GM18907 (cell line): ENCODE data around the gene MYO7A.

Experiments used
- ATAC-seq: cut with Tn5 transposase; IDR thresholded peaks from one replicate; pipeline ENCODE4 v1.9.1; 2021; ENCODE audit warnings: mild to moderate bottlenecking, moderate library complexity; ENCODE audit not compliant: unreplicated experiment

The MYO7A gene

GRCh38 chr11:77211040-77211451 is 83.0 kb downstream of the MYO7A start:
- ATAC-seq, result no peak

- ATAC-seq, result no peak
Measured at GRCh38 chr11:77211594-77212251, 83.7 kb downstream of the MYO7A start.

GRCh38 chr11:77212314-77213007 is 84.4 kb downstream of the MYO7A start:
- no peak for ATAC-seq

- ATAC-seq, result no peak
Measured at GRCh38 chr11:77213029-77213579, 85.1 kb downstream of the MYO7A start.

GRCh38 chr11:77213589-77214428 is 85.8 kb downstream of the MYO7A start:
- ATAC-seq, result no peak

- ATAC-seq, result no peak
Measured at GRCh38 chr11:77214557-77214956, 86.5 kb downstream of the MYO7A start.

GRCh38 chr11:77215106-77215505 is 87.1 kb downstream of the MYO7A start:
- no peak for ATAC-seq

- no peak for ATAC-seq
Measured at GRCh38 chr11:77217156-77217555, 89.1 kb downstream of the MYO7A start.

- no peak for ATAC-seq
Measured at GRCh38 chr11:77223797-77224196, 95.8 kb downstream of the MYO7A start.

GRCh38 chr11:77230878-77231605 is 103.0 kb downstream of the MYO7A start:
- ATAC-seq, result no peak

- ATAC-seq, result no peak
Measured at GRCh38 chr11:77231800-77232199, 103.8 kb downstream of the MYO7A start.

- no peak for ATAC-seq
Measured at GRCh38 chr11:77232242-77232641, 104.2 kb downstream of the MYO7A start.

- no peak for ATAC-seq
Measured at GRCh38 chr11:77233011-77233410, 105.0 kb downstream of the MYO7A start.

- no peak for ATAC-seq
Measured at GRCh38 chr11:77236901-77237300, 108.9 kb downstream of the MYO7A start.

GRCh38 chr11:77244277-77245027 is 116.4 kb downstream of the MYO7A start:
- no peak for ATAC-seq

- ATAC-seq, result no peak
Measured at GRCh38 chr11:77249427-77249826, 121.4 kb downstream of the MYO7A start.

GRCh38 chr11:77250881-77251640 is 123.0 kb downstream of the MYO7A start:
- no peak for ATAC-seq

- ATAC-seq, result no peak
Measured at GRCh38 chr11:77252555-77253270, 124.7 kb downstream of the MYO7A start.

- no peak for ATAC-seq
Measured at GRCh38 chr11:77253690-77254089, 125.6 kb downstream of the MYO7A start.
